MCF 10A (cell line): ENCODE results near the gene GJA3. TPM values are rescaled to one million over a fixed set of nuclear protein-coding genes. Genes with fewer than 3 reads are reported as not detected.

Experiments
- BruUV-seq: library from RNA; stranded (reverse); fragments of 400-500 nt; replicated peaks from 2 replicates; lab custom pipeline; 2021; lab: Mats Ljungman, UMichigan
- CTCF ChIA-PET: fragments of 300-600 bp; sonication (Branson Sonifier 250); formaldehyde crosslinking; extraction: SDS; loops from one replicate; lab custom pipeline; 2021; ENCODE audit warnings: antibody characterized with exemption, inconsistent platforms; lab: Yijun Ruan, JAX
- POLR2A ChIA-PET: fragments of 300-600, 350-650 bp; sonication (Branson Sonifier 250); formaldehyde crosslinking; extraction: SDS; loops from one replicate; lab custom pipeline; 2020; ENCODE audit warnings: antibody characterized with exemption, inconsistent platforms; lab: Yijun Ruan, JAX
- DNase-seq: peaks from one replicate; pipeline ENCODE4 v3.0.0-alpha.2; 2018; ENCODE audit not compliant: unreplicated experiment
- H3K27ac Mint-ChIP-seq: one replicate; pipeline ENCODE4 v1.8.0; 2022; ENCODE audit warnings: mild to moderate bottlenecking, low read depth, mixed read lengths; ENCODE audit not compliant: unreplicated experiment
- H3K27me3 Mint-ChIP-seq: one replicate; pipeline ENCODE4 v1.8.0; 2022; ENCODE audit warnings: mixed read lengths; ENCODE audit not compliant: insufficient read depth, unreplicated experiment
- H3K36me3 Mint-ChIP-seq: one replicate; pipeline ENCODE4 v1.8.0; 2022; ENCODE audit warnings: mild to moderate bottlenecking, moderate library complexity, mixed read lengths; ENCODE audit not compliant: insufficient read depth, unreplicated experiment
- H3K4me1 Mint-ChIP-seq: one replicate; pipeline ENCODE4 v1.8.0; 2022; ENCODE audit warnings: mixed read lengths; ENCODE audit not compliant: insufficient read depth, unreplicated experiment
- H3K4me3 Mint-ChIP-seq: one replicate; pipeline ENCODE4 v1.8.0; 2022; ENCODE audit warnings: mild to moderate bottlenecking, moderate library complexity, mixed read lengths; ENCODE audit not compliant: unreplicated experiment
- H3K9me3 Mint-ChIP-seq: one replicate; pipeline ENCODE4 v1.8.0; 2022; ENCODE audit warnings: mixed read lengths; ENCODE audit not compliant: unreplicated experiment
- CTCF ChIP-seq: fragments of 200-600 bp; IDR thresholded peaks from one replicate; pipeline ENCODE4 v1.8.0; 2022; ENCODE audit warnings: antibody characterized with exemption, mild to moderate bottlenecking; ENCODE audit not compliant: unreplicated experiment
- intact Hi-C: fragments of 100-400 bp; cut with micrococcal nuclease; formaldehyde crosslinking; loops from 2 replicates; pipeline ENCODE4 v1.14.1; 2022
- total RNA-seq: library from RNA; stranded (reverse); gene quantifications from 2 replicates; pipeline ENCODE4 v1.2.3, GENCODE V29; 2022

The GJA3 gene
- total RNA-seq, 1 experiment from 2014 or later, result 4.7 TPM

- ChIA-PET CTCF (interaction anchor here (0.6 kb wide), 1 partner anchor 168 kb away, joined by 3 read pairs; no protein-coding TSS in a partner anchor), POLR2A (no interaction called here)
- DNase-seq, result no peak
- Mint-ChIP-seq H3K4me1 (no peaks in the 10 kb centered on the region), H3K36me3 (no peaks in the 10 kb centered on the region), H3K4me3 (no peak overlapping the region), H3K9me3 (no peaks in the 10 kb centered on the region), H3K27me3 (no peaks in the 10 kb centered on the region), H3K27ac (no peak overlapping the region)
- intact Hi-C loops, result no loop called here
- no TSS peak for BruUV-seq
- no peak for TF ChIP-seq CTCF
Observed at GRCh38 chr13:20148501-20149183, 12.2 kb downstream of the GJA3 start.

GRCh38 chr13:20146381-20146780 lies 14.5 kb downstream of the GJA3 start:
- TF ChIP-seq CTCF, result no peak
- Mint-ChIP-seq H3K4me1 (no peaks in the 10 kb centered on the region), H3K27ac (no peak overlapping the region), H3K36me3 (no peaks in the 10 kb centered on the region), H3K4me3 (no peak overlapping the region), H3K9me3 (no peaks in the 10 kb centered on the region), H3K27me3 (no peaks in the 10 kb centered on the region)
- DNase-seq, result no peak
- no TSS peak for BruUV-seq
- intact Hi-C loops, result no loop called here
- ChIA-PET POLR2A (no interaction called here), CTCF (no interaction called here)

GRCh38 chr13:20145521-20145920 lies 15.3 kb downstream of the GJA3 start:
- H3K4me3 Mint-ChIP-seq, result no peak overlapping the region
- H3K9me3 Mint-ChIP-seq, result no peaks in the 10 kb centered on the region
- H3K27ac Mint-ChIP-seq, result no peak overlapping the region
- intact Hi-C loops, result no loop called here
- TF ChIP-seq CTCF, result no peak
- no TSS peak for BruUV-seq
- DNase-seq, result no peak
- H3K4me1 Mint-ChIP-seq, result no peaks in the 10 kb centered on the region
- ChIA-PET POLR2A (no interaction called here), CTCF (no interaction called here)
- H3K36me3 Mint-ChIP-seq, result no peaks in the 10 kb centered on the region
- no peaks in the 10 kb centered on the region for H3K27me3 Mint-ChIP-seq

- intact Hi-C loops, result no loop called here
- Mint-ChIP-seq H3K9me3 (no peaks in the 10 kb centered on the region), H3K27ac (no peak overlapping the region), H3K27me3 (no peaks in the 10 kb centered on the region), H3K4me3 (no peak overlapping the region), H3K4me1 (no peaks in the 10 kb centered on the region), H3K36me3 (no peaks in the 10 kb centered on the region)
- no TSS peak for BruUV-seq
- no peak for TF ChIP-seq CTCF
- ChIA-PET CTCF (interaction anchor here (0.6 to 1.2 kb wide), 3 partner anchors 12 to 53 kb away, joined by 3 read pairs; no protein-coding TSS in a partner anchor), POLR2A (interaction anchor here (0.6 to 1.8 kb wide), 2 partner anchors 16 to 171 kb away, joined by 3 to 7 read pairs; partner anchors contain the start of gene GJA3)
- no peak for DNase-seq
Observed at GRCh38 chr13:20144141-20144850, 16.6 kb downstream of the GJA3 start.
